ENCODE measurements around the gene ERCC8.
"Not testable (repeated sequence)": the region's sequence is repeated elsewhere in the genome, so short reads cannot be mapped to it uniquely, and the experiment has no call there.

The ERCC8 gene, protein sequence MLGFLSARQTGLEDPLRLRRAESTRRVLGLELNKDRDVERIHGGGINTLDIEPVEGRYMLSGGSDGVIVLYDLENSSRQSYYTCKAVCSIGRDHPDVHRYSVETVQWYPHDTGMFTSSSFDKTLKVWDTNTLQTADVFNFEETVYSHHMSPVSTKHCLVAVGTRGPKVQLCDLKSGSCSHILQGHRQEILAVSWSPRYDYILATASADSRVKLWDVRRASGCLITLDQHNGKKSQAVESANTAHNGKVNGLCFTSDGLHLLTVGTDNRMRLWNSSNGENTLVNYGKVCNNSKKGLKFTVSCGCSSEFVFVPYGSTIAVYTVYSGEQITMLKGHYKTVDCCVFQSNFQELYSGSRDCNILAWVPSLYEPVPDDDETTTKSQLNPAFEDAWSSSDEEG

DNA sequence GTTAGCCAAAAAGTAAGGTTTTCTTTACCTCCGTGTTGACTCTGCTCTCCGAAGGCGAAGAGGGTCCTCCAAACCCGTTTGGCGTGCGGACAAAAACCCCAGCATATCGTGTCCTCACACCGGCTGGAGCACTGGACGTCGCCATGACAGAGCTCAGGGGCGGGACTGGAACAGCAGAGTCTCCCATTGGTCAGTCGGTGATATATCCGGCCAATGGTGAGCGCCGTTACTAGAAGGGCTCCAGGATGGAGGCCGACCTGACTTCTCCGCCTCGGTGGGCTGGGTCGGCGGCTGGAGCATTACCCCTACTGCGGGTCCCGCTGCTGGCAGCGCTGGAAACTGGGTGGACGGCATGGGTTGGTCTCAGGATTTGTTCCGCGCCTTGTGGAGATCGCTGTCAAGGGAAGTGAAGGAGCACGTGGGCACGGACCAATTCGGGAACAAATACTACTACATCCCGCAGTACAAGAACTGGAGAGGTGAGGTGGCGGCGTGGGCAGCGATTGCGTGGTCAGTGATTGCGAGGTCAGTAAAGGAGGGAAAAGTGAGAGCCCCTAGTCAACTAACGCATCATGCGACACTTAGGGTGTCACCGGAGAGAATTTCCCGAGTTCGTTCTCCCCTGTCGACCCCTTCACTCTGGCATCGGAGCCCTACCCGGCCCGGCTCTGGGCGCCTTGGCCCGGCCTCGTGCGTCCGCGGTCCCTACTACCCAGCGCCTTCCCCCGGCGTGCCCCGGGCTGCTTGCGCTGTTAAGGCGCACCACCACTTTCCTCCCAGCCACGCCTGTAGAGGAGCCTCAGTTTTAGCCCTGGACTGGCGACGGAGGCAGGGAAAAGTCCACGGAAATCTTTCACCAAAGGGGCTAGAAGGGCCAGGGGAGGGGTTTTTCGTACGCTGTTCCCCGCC lies at the start of gene ERCC8, which contains the start of gene NDUFAF2:
ERCC8 (minus strand) TSS at position 167 of the 909 bp plus-strand sequence; CDS start at position 105, 62 bp downstream.
NDUFAF2 (plus strand) TSS at position 302 of the 909 bp plus-strand sequence; CDS start at position 353, 51 bp downstream.
- Histone ChIP-seq H3K27ac (peak within 1 kb of the TSS; percentile 26 to 92 (median 76)), H3K4me3 (peak within 1 kb of the TSS; percentile 55 to 90 (median 79))

DNA sequence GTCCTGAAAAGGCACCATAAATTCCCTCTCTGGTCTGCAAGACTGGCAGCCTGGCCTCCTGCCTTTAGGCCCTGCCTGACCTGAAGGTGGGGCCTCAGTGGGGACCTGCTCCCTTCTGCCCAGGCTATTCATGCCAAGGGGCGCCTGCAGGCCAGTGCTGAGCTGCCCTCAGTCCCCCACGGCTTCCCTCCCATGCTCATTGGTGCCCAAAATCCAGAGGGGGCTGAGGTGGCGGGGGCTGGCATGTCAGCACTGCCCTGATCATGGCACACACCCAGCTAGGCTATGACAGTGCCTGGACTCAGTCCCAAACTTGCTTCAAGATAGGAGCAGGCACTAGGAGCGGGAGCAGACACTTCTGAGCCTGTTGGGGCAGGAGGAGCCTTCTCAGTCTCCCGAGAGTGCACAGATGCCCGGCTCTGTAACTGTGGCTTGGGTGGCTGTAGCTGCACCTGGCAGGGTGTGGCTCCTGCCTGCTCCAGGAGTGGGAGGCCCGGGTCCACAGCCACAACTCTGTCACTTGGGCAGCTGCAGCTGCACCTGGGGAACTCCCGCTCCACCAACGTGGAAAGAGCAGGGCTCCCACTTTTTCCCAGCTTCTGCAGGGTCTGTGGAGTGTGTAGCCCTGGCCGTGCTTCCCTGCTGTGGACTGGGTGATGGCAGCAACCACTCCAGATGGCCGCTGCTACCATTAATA lies 49.2 kb upstream of the ERCC8 start:
- H3K4me3 ChIP-seq: no peak overlapping the region
- H3K27ac ChIP-seq: no peak overlapping the region

DNA sequence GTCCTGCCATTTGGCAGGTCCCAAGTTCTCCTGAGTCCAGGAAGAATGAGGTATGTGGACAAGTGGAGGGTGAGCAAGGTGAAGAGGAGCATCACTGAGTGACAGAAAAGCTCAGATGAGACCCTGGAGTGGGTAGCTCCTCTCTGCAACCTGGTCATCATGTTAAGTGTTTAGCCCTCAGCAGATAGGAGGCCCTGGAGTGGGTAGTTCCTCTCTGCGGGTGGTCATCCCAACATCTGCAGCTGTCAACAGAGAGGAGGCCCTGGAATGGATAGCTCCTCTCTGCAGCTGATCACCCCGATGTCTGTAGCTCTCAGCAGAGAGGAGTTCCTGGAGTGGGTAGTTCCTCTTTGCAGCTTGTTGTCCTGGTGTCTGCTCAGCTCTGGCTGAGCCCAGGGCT lies 48.6 kb upstream of the ERCC8 start:
- no peak overlapping the region for H3K27ac ChIP-seq
- no peak overlapping the region for H3K4me3 ChIP-seq

DNA sequence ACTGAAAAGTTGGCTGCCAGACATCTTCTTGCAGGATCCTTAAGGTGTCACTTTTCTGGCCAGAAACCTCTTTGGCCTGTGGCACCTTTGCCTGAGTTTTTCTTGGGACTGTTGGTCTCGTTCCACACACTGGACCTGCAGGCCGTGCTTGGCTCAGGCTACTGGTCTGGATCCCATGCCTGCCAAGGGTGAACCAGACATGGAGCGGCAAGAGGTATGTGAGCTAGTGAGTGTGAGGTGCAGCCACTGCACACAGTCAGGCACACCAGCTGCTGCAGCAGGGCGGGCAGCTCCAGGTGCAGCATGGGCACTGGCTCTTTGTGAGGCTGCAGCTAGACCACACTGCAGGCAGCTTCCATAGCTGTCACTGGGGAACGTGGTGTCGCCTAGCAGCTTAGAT lies 48.0 kb upstream of the ERCC8 start:
- H3K27ac ChIP-seq: no peak overlapping the region
- H3K4me3 ChIP-seq: no peak overlapping the region

DNA sequence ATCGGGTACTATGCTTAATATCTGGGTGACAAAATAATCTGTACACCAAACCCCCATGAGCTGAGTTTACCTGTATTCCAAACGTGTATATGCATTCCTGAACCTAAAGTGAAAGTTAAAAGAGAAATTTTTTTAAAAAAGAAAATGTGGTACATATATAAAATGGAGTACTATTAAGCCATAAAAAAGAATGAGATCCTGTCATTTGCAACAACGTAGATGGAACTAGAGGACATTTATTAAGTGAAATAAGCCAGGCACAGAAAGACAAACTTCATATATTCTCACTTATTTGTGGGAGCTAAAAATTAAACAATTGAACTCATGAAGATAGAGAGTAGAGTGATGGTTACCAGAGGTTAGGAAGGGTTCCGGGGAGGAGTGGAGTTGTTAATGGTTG lies 44.9 kb upstream of the ERCC8 start:
- Histone ChIP-seq H3K27ac (no peak overlapping the region), H3K4me3 (no peak overlapping the region)

DNA sequence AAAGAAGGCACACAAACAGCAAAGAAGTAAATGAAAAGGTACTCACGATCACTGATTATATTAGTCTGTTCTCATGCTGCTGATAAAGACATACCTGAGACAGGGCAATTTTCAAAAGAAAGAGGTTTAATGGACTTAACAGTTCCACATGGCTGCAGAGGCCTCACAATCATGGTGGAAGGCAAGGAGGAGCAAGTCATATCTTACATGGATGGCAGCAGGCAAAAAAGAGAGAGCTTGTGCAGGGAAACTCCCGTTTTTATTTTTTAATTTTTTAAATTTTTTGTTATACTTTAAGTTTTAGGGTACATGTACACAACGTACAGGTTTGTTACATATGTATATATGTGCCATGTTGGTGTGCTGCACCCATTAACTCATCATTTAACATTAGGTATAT lies 37.3 kb upstream of the ERCC8 start:
- not testable (repeated sequence) for H3K4me3 ChIP-seq, H3K27ac ChIP-seq

DNA sequence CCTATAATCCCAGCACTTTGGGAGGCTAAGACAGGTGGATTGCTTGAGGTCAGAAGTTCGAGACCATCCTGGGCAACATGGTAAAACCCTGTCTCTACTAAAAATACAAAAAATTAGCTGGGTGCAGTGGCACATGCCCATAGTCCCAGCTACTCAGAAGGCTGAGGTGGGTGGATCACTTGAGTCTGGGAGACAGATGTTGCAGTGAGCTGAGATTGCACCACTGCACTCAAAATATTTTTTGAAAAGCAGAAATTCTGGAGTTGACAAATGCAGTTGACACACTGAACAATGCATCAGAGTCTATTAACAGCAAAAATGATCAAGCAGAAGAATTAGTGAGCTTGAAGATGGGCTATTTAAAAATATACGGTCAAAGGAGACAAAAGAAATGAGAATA lies 35.6 kb upstream of the ERCC8 start:
- Histone ChIP-seq H3K27ac (no peak overlapping the region), H3K4me3 (no peak overlapping the region)

DNA sequence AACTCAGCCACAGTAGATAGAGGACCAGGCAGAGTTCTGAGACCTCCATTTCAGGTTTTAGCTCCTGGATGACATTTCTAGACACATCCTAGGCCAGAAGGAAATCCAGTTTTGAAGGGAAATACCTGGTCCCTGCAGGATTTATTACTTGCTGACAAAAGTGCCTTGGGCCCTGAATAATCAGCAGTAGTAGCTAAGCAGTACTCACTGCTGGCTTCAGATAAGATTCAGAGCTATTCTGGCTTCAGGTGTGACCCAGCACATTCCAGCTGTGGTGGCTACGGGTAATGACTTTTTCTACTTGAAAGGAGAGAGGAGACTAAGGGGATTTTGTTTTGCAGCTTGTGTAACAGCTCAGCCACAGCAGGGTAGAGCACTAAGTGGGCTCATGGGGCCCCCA lies 34.1 kb upstream of the ERCC8 start:
- H3K4me3 ChIP-seq: no peak overlapping the region
- H3K27ac ChIP-seq: no peak overlapping the region

DNA sequence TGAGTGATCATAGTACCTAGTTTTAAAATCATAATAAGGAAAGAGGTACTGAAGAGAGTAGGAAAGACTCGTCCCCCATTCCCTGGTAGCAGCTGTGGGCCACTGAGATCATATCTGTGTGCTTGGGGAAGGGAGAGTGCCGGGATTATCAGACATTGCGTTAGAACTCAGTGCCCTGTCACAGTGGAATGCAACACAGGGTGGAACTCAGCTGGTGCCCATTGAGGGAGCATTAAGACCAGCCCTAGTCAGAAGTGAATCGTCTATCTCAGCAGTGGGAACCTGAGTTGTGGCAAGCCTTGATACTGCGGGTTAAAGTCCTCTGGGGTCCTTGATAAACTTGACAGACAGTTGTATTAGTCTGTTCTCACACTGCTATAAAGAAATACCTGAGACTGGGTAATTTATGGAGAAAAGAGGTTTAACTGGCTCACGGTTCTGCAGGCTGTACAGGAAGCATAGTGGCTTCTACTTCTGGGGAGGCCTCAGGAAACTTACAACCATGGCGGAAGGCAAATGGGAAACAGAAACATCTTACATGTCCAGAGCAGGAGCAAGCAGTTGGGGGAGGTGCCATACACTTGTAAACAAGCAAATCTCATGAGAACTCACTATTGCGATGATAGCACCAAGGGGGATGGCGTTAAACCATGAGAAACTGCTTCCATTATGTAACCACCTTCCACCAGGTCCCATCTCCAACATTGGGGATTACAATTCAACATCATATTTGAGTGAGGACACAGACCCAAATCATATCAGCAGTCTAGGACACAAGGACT lies 33.3 kb upstream of the ERCC8 start:
- Histone ChIP-seq H3K27ac (no peak overlapping the region), H3K4me3 (no peak overlapping the region)

DNA sequence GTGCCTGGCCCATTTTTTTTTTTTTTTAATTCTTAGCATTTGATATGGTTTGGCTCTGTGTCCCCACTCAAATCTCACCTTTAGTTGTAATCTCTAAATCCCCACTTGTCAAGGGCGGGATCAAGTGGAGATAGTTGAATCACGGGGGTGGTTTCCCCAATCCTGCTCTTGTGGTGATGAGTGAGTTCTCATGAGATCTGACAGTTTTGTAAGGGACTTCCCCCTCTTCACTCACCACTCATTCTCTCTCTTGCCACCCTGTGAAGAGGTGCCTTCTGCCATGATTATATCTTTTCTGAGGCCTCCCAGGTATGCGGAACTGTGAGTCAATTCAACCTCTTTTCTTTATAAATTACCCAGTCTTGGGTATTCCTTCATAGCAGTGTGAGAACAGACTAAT lies 27.4 kb upstream of the ERCC8 start:
- H3K27ac ChIP-seq: no peak overlapping the region
- no peak overlapping the region for H3K4me3 ChIP-seq

DNA sequence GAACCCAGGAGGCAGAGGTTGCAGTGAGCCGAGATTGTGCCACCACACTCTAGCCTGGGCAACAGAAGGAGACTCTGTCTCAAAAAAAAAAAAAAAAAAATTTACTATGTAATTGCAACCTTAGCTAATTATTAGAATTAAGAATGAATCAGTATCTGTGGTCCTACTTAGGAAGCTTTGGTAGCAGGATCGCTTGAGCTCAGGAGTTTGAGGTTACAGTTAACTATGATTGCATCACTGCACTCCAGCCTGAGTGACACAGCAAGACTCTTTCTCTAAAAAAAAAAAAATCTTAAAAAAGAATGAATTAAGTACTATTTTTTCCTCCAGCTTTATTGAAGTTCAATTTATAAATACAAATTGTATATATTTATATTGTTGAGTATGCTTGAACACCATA lies 16.8 kb upstream of the ERCC8 start:
- H3K27ac ChIP-seq: no peak overlapping the region
- H3K4me3 ChIP-seq: no peak overlapping the region

DNA sequence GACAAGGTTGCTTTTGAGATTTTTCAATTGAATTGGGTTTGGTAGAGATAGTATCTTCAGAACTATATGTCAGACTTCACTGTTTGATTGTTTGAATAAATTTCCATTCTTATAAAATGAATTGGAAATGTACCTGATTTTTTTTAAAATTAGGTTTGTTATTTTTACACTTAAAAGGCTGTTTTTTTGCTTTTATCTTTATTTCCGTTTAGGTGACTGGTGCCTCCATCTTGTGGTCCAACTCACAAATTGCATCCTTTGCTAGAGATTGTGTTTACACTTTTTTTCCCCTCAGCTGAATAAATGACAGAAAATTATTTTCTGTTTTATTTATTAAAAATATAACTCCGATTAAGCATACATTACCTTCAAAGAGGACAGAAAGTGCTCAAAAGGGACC lies 15.7 kb upstream of the ERCC8 start:
- H3K27ac ChIP-seq: no peak overlapping the region
- no peak overlapping the region for H3K4me3 ChIP-seq

DNA sequence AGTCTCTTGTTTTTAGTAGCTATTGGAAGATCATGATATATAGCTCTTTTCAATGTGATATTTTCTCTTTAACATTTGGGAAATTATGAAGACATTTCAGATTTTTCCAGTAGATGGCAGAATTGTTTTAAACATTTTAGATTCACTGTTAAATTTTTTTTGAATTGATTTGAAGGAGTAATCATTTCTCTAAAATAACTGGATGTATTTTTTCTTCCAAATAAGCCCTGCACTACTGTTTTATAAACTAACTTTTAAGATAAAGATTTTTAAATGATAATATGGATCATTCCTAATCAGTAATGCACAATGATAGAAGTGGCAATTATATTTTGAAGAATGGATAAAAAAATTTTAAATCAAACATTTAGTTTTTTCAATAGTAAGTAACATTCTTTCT lies 14.3 kb upstream of the ERCC8 start:
- H3K27ac ChIP-seq: no peak overlapping the region
- H3K4me3 ChIP-seq: no peak overlapping the region

DNA sequence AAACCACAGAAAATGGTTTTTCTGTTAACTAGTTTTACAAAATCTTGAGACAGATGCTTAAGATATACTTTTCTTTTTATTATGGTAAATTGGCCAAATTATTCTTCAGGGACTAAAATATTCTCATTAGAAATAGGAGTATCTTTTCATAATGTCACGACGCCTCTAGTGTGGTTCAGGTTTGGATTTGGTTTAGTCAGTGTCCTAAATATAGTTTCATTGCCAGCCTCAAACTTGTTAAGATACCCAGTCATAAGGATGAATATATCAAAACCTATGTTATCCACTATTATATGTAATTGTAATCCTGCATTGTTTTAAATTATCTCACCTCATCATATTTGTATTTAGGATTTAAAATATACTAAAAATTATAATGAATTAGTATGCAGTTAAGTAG lies 13.8 kb upstream of the ERCC8 start:
- no peak overlapping the region for H3K27ac ChIP-seq
- H3K4me3 ChIP-seq: no peak overlapping the region

DNA sequence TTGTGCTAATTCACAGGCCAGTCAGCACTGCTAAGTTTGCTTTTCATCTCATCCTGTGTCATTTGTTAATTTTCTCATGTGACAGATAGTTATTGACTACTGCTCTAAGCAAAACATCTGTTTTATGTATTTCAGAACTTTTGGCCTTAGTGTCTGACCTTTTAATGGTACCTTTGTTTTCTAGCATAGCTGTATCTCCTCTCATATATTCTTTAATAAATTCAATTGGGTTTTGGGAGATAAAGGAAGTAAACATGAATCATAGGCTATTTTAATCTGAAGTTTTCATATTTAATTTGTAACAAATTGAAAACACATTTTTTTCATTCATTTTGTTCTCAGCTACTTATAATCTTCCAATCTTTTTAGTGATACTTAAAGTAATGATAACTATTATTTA lies 13.2 kb upstream of the ERCC8 start:
- Histone ChIP-seq H3K27ac (no peak overlapping the region), H3K4me3 (no peak overlapping the region)

DNA sequence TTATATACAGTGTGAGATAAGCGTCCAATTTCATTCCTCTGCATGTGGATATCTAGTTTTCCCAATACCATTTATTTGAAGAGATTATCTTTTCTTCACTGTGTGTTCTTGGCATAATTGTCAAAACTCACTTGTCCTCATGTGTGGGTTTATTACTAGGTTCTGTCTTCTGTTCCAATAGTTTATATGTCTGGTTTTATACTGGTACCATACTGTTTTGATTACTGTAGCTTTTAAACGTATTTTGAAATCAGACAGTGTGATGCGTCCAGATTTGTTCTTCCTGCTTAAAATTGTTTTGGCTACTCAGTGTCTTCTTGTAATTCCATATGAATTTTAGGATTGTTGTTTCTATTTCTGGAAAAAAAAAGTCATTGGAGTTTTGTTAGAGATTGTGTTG lies 10.4 kb upstream of the ERCC8 start:
- H3K4me3 ChIP-seq: no peak overlapping the region
- no peak overlapping the region for H3K27ac ChIP-seq

DNA sequence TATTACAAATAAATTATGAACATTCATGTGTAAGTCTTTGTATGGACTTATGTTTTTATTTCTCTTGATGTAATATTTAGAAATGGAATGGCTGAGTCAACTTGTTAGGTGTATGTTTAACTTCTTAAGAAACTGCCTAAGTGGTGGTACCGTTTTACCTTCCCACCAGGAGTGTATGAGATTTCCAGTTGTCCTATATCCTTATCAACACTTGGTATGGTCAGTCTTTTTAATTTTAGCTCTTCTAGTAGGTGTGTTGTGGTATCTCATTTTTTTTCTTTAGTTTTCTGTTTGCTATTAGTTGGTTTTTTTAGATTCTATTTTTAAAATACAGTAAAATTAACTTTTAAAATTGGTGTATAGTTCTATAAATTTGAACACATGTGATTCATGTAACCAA lies 3.9 kb upstream of the ERCC8 start:
- no peak overlapping the region for H3K27ac ChIP-seq
- H3K4me3 ChIP-seq: no peak overlapping the region

DNA sequence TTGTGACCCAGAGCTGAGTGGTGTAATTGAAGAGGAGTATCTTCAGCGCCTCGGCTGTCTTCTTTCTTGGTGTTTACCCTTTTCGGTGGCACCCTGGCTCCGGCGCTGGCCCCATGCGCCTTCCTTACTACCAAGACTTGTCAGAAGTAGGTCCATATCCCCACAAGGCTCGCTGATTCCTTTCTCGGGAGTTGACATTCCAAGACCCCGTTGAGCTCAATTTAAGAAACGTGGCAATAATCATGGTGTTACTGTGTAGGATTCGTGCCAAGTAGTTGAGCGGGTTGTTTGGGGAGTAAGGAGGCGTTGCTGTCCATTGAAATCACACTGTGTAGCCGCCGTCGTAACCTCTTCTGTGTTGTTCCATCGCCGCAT lies 930 bp upstream of the ERCC8 start:
- peak overlapping the region; percentile 26 to 92 (median 76) for H3K27ac ChIP-seq
- H3K4me3 ChIP-seq: peak overlapping the region; percentile 55 to 90 (median 79)

DNA sequence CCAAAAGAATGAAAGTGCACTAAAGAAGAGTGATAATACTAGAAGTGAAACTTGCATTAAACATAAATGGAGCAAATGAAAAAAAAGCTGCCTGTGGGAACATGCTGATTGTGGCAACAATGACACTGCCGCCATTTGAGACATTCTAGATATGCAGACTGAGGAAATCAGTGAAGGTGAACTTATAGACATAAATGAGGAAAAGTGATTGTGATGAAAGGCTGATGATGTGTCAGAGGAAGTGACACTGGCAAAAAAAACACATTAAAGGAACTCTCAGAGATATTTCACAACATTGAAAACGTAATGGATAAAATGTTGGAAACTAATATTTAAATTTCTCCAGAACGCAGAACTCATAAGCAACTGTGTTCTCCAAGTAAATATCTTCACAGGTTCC lies 1.2 kb downstream of the ERCC8 start:
- H3K4me3 ChIP-seq: peak overlapping the region in 1 of 7 experiments; percentile 89
- H3K27ac ChIP-seq: no peak overlapping the region

DNA sequence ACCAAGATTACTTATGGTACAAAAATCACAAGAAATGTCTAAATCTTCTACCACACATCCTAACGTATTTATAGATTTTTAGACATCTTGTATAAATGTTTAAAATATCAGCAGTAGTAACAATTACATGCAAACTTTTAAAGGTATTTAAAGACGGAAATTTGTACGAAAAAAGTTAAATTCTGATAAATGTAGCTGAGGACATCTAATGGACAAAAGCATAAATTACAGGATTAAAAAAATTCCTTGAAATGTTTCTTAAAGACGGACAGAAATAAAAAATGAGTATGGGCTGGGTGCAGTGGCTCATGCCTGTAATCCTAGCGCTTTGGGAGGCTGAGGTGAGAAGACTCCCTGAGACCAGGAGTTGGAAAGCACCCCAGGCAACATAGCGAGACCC lies 15.8 kb downstream of the ERCC8 start:
- H3K4me3 ChIP-seq: no peak overlapping the region
- no peak overlapping the region for H3K27ac ChIP-seq

Data from skin epidermis (tissue), 12 donors.